ENCODE results near the gene IFNA8.
"Not testable (repeated sequence)": the region's sequence is repeated elsewhere in the genome, so short reads cannot be mapped to it uniquely, and the experiment has no call there.

Gene IFNA8

DNA sequence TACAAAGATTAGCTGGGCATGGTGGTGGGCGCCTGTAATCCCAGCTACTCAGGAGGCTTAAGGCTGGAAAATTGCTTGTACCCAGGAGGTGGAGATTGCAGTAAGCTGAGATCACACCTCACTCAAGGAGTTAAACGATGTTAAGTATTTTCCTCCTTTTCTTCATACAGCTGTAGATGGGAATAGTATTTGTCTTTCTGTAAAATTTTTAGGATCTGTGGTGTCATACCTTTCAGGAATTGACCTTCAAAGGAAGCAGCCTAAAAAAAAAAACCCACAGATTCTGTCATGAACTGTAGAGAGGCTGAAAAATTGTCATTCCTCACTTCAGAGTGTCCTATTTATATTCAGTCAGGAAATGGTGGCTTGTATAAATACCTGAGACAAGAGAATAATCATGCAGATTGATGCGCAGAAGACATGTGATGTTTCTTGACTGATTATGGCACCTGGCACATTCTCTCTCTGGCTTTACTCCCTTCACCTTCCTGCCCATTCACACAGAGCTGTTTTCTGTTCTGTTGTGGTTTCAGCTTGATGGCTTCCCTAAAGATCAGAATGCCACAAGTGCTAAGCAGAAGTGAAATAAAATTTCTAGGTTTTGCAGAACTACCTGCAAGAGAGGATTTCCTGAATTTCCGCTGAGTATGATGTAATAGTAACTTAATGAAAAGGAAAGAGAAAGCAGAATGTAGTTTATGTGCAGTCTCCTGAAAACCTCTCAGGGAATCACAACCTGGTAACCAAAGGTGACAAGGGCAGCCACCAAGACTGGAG lies 35.1 kb downstream of the IFNA8 start:
- DNase-seq (ENCODE audit: low read depth): no peak
- H3K4me3 ChIP-seq (ENCODE audit: control insufficient read depth, low read depth, low read length): no peak overlapping the region
- TF ChIP-seq, protein P1, sequence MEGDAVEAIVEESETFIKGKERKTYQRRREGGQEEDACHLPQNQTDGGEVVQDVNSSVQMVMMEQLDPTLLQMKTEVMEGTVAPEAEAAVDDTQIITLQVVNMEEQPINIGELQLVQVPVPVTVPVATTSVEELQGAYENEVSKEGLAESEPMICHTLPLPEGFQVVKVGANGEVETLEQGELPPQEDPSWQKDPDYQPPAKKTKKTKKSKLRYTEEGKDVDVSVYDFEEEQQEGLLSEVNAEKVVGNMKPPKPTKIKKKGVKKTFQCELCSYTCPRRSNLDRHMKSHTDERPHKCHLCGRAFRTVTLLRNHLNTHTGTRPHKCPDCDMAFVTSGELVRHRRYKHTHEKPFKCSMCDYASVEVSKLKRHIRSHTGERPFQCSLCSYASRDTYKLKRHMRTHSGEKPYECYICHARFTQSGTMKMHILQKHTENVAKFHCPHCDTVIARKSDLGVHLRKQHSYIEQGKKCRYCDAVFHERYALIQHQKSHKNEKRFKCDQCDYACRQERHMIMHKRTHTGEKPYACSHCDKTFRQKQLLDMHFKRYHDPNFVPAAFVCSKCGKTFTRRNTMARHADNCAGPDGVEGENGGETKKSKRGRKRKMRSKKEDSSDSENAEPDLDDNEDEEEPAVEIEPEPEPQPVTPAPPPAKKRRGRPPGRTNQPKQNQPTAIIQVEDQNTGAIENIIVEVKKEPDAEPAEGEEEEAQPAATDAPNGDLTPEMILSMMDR (conservative IDR thresholded peaks at IDR 0.05; ENCODE audit: control insufficient read depth, insufficient read depth, low read depth, low read length): no peak

- peak; percentile 27 for DNase-seq (ENCODE audit: low read depth)
- H3K4me3 ChIP-seq (ENCODE audit: control insufficient read depth, low read depth, low read length): not testable (repeated sequence)
These were observed 40.4 kb downstream of the IFNA8 start for GRCh38 chr9:21449312-21449711.

DNA sequence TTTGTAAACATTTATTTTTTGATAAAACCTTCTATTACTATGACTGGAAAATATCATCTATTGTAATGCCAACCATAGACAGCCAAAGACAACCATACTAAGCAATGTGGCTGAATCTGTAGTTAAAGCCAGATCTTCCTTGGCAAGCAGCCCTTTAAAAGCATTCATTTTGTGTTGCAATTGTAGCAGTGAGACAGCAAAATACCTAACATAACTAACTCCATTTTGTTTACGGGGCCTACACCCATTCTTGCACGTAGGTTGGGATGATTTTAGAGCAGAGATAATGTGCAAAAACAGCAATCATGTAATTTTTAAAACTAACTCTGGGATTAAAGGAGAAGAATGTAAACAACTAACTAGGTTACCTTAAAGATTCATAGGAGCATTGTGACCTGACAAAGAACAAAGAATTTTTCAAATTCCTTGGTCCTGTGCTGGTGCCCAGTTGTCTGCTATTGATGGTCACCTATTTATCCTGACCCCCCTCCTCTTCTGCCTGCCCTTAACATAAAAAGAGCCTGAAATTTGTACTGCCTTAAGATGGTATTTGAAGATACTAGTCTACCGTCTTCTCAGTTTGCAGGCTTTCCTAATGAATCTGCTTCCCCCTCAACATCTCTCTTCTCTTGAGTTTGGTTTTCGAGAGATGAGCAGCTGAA lies 41.9 kb downstream of the IFNA8 start:
- TF ChIP-seq, protein P1 (conservative IDR thresholded peaks at IDR 0.05; ENCODE audit: control insufficient read depth, insufficient read depth, low read depth, low read length): no peak

DNA sequence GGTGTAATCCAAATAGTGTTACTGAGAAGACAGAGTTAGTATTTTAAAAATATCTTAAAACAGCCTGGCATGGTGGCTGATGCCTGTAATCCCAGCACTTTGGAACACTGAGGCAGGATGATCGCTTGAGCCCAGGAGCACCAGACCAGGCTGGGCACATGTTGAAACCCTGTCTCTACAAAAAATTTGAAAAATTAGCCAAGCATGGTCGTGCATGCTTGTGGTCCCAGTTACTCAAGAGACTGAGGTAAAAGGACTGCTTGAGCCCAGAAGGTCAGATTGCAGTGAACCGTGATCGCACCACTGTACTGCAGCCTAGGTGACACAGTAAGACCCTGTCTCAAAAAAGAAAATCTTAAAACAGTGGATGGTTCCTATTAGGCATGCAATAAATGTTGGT lies 43.8 kb downstream of the IFNA8 start:
- TF ChIP-seq, protein P1 (conservative IDR thresholded peaks at IDR 0.05; ENCODE audit: control insufficient read depth, insufficient read depth, low read depth, low read length): no peak
- no peak for DNase-seq (ENCODE audit: low read depth)

More for the DNA sequence above, 41.9 kb downstream of the IFNA8 start:
- no peak overlapping the region for H3K4me3 ChIP-seq (ENCODE audit: control insufficient read depth, low read depth, low read length)
- peak; percentile 41 for DNase-seq (ENCODE audit: low read depth)

GRCh38 chr9:21454149-21454548 lies 45.2 kb downstream of the IFNA8 start:
- H3K4me3 ChIP-seq (ENCODE audit: control insufficient read depth, low read depth, low read length): no peak overlapping the region
- DNase-seq (ENCODE audit: low read depth): peak; percentile 78
- TF ChIP-seq, protein P1 (conservative IDR thresholded peaks at IDR 0.05; ENCODE audit: control insufficient read depth, insufficient read depth, low read depth, low read length): no peak

More for the DNA sequence above, 43.8 kb downstream of the IFNA8 start:
- no peak overlapping the region for H3K4me3 ChIP-seq (ENCODE audit: control insufficient read depth, low read depth, low read length)

- peak; percentile 50 for DNase-seq (ENCODE audit: low read depth)
These were observed 46.4 kb downstream of the IFNA8 start for GRCh38 chr9:21455320-21455719.

More at GRCh38 chr9:21455320-21455719, 46.4 kb downstream of the IFNA8 start:
- H3K4me3 ChIP-seq (ENCODE audit: control insufficient read depth, low read depth, low read length): no peak overlapping the region
- TF ChIP-seq, protein P1 (conservative IDR thresholded peaks at IDR 0.05; ENCODE audit: control insufficient read depth, insufficient read depth, low read depth, low read length): peak; percentile 75
